GM21576 (cell line): Measurements from ENCODE around the gene MLLT3.
A peak's percentile ranks its signal among the peaks of the same experiment; 100 is the strongest.

Source experiments
- ATAC-seq: cut with Tn5 transposase; IDR thresholded peaks from one replicate; pipeline ENCODE4 v1.9.1; 2021; ENCODE audit warnings: mild to moderate bottlenecking, moderate library complexity; ENCODE audit not compliant: unreplicated experiment

Gene MLLT3

DNA sequence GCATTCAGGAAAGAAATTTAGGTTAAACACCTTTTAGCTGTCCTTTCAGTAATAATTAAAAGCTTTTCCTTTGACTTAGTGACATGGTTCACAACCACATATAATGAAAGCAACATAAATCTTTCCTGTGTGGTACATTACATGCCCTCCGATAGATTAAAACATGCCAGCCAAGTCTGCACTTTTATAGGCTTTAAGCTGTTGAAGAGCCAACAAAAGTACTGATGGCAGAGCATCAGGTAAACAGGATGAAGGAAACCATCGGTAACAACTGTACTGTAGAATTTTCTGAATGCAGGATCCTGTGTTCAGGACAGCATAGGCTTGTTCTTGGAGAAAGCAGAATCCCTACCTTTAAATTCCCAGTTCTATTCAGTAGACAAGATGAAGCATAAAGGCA is 226.6 kb downstream of the MLLT3 start:
- no peak for ATAC-seq

DNA sequence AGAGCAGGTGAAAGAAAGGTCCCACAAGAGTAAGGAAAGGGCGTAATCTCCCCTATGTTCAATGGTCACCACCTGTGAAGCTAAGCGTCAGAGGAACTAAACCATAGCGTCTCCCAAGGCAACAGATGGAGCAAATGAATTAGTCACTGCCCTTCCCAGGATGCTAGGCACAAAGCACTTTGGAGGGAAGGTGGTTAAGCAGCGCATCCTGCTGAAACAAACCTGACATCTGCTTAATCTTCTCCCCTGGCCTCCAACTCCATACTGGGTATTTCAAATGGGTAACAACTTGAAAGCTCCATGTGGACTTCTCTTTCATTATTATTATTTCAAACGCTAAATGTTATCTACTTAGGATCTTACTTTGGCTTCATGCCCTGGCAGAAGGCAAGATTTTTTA is 227.3 kb downstream of the MLLT3 start:
- no peak for ATAC-seq

DNA sequence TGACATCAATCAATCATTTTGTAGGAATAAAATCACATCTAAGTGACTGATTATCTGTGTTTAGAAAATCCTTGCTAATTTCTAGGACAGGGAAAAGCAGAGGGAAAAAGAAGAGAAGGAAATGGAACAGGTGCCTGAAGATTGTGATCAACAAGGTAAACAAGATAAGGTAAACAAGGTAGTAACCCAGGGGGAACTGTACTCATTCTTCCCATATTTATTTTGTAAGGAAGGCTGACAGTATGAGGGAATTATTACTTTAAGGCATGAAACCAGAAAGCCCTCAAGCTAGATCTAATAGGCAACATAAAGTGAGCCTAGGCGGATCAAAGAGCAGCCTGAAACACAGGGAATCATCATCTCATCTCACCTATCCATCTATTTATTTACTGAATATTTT is 231.1 kb downstream of the MLLT3 start:
- ATAC-seq: no peak

DNA sequence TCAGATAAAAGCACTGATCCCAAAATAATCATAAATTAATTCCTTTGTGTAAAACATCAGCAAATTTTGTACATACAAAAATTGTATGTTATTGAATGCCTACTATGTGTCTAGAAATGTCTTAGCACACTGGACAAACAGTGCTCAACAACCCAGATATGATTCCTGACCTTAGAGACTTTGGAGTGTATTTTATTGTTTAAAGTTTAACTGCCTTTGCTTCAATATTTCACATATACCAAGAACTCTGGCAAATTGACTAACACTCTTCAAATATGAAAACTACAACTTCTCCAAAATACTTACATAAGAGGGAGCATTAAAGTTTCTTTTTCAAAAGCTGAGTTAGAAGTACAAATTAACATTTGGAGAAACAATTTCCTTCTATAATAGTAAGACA is 231.9 kb downstream of the MLLT3 start:
- ATAC-seq: no peak

DNA sequence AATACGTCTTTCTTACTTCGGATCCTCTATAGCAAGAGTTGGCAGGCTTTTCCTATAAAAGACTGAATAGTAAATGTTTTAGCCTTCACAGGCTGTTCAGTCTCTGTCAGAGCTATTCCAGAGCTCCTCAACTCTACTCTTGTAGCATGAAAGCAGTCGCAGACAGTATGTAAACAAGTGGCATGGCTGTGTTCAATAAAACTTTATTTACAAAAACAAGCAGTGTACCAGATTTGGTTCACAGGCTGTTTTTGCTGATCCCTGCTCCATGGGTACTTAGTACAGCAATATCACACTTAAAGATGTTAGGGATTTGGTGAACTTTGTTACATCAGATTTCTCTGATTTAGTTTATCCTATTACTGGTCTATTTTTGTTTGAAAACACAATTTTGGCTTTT is 235.2 kb downstream of the MLLT3 start:
- ATAC-seq: no peak

DNA sequence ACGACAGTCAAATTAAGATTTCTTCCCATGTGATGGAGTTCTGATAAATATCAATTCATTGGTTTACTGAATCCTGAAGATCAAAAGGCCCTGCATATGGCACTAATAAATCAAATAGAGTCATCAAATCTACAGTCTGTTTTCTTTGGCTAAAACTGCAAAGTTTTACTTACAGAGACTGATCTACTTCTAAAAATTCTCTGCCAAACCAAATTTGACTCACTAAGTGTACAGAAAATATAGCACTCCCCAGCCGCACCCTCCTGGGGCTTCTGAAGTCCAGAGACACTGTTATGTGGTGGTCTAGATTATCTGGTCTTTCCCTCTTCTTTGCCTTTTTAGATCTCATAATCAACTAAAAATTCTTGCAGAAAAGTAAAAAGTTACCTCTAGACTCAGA is 237.7 kb downstream of the MLLT3 start:
- no peak for ATAC-seq

DNA sequence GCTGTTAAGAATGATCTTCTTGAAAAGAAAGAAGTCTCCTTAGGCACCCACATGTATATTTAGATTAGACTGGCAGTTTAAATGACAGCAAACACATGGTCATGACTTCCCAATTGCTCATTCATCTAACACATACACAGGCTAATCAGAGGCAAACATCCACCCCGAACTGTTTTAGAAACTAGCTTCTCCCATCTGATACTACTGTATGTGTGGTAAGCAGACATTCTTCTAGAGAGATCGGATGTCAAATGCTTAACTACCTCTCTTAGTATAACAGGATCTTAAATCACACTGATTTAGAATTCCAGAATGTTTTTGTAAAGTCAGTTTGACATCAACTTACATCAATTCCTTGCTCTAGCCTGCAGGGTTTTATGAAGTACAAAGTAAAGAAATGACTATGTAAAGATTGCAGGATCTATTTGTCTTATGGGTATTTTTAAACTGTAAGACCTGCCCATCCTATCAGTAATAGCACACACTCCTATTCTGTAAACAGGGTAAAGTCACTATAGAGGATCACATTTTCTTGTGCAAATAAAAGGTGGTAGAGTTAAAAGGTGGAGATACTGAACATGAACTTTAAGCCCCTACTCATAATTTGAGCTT is 239.7 kb downstream of the MLLT3 start:
- peak; percentile 53 for ATAC-seq

DNA sequence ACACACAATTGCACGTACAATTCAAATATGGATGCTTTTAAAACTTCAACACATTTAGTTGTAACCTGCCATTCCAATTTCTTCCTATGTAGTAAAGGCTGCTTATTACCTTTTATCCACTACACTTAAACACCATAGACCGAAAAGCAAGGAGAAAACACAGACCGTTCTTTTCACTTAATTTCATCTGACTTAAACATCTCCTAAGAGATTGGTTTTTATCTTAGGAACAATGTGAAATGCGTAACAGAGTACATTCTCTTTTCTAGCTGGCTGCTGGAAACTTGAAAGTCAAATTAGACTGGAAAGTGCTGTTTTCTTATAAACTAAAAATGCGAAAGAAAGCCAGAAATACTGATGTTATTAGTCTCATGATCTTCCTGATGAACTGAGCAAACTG is 241.8 kb downstream of the MLLT3 start:
- ATAC-seq: no peak

DNA sequence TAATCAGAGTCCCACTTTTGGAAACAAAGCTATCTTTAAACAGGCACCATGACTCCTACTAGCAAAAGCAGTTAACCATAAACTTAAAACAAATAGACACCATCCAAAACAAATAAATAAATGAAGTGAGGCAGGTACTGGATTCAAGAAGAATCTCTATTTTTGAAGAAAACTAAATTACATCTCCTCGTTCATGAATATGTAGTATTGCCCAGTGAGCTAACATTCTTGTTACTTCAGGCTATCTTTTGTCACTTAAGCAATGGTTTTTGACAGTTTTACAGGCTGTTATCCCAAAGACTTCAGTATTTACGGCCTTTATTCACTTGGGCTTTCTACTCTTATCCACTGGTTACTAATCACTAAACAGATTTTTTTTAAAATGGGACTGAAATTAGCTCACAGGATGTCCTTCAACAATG is 242.5 kb downstream of the MLLT3 start:
- no peak for ATAC-seq

DNA sequence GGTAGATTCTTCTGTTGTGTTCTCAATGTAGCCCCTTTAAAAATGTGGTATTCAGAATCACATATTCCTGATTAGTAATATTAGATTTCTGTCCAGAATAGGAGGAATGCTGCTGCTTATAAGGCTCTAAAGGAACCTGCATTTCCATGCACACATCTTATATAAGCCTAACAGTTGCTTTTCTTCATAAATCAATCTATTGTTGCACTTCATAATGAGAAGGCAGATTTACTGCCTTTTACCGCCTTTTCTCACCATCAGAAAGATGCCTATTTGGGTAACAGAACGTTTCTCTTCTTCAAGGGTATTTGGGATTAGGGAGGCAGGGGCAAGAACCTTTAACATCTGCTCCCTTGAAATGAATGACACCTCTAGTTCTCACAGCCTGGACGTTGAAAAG is 243.4 kb downstream of the MLLT3 start:
- no peak for ATAC-seq

DNA sequence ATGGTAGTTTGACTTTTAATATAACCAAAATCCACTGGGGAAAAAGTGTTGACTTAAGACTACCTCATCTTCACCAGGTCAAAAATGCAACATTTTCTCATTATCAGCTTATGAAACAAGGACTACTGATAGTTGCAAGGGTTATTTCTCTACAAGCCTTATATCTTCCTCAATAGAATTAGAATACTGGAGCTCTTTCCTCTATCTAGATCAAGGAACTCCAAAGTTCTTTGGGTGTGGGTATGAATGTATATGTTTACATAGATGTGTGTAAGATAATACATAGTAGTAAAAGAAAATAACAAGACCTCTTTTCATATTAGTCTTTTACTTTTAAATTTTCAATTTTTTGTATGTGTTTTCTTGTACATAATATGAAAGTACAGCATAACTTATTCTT is 244.5 kb downstream of the MLLT3 start:
- ATAC-seq: no peak

DNA sequence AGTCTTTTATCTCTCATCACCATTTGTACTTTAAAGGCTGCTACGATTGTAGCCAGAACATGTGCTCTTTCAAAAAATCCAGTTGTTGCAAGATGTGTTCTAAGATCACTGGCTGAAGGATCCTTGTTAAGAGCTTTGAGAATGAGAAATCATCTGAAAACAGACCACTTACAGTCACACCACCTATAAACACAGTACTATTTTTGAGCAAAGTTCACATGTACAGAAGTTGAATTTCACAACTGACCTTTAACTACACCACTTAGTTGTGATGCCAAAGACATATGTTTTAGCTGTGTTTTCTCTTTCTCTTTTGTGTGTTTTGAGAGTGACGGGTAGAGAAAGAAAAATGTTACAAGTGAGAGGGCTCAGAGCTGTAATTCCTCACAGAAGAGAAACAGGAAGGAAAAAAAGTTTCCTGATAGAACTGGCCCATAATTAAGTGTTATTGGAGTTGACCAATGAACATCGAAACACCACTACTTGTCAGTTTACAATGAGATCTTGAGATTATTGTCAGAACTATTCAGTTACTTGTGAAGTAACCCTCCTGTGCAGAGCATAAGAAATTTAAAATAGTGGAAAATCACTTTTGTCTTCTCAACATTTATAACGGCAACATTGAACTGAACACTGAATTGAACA is 245.4 kb downstream of the MLLT3 start:
- ATAC-seq: no peak

DNA sequence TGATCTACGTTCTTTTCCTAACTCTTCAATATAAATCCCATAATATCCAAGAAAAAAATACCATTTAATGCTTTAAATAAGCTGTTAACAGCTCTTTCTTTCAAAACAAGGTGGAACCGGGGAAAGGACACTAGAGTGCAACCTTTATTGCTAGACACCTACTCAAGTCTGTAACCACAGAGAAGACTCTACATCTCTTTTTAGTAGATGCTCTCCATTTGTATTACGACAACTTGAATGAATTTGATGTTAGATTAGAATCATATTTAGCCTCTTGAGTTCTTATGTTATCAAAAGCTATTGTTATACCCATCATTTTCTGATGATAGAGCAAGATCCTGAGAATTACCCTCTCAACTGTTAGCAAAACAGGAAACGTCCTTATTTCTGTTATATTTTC is 246.3 kb downstream of the MLLT3 start:
- no peak for ATAC-seq

DNA sequence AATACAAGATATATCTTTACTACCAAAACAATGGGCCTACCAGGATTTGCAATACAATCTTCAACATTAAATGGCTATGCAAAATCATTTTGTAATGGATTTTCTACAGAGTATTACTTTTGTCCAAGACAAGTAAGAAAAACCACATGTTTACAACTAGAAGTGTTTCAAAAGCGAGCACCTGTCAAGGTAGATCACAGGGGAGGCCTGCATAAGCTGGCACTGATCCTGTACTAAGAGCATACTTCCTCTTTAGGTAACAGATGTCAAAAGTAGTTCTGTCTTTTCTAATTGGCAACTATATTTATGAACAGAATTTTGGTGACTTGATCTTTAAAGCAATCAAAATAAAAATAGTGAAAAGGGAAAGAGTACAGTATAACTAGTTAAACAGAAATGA is 249.0 kb downstream of the MLLT3 start:
- no peak for ATAC-seq

DNA sequence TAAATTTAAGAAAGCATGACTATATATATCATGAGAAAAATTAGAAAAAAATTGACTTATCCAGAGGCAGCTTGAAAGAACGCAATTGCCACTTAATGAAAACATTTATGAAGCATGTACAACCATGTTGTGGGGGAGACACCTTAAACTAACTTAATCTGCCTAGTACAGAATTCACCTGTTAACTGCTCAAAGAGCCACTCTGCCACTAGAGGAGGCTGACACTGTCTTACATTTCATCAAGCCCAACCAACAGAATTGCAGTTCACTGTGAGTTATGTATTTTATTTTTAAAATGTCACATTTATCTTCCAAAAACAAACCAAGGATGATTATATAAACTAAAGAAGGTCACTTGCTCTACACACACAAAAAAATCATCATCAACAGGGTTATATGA is 252.9 kb downstream of the MLLT3 start:
- ATAC-seq: no peak

DNA sequence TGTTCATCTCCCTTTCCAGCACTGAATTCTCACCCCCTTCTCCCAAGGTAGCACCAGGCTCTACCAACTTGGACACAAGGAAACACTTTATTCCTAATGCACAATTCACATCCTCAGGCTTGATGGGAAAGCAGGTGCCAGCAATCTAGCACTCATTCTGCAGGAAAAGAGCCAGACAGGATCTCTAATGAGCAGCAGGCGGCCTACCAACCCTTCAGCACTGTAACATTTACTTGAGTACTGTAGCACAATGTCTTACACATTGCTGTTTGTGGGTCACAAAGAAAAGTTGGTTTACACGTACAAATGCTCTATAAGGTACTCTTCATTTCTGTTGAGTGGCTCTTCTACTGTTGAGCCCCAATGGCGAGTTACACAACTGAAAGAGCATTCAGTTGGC is 254.4 kb downstream of the MLLT3 start:
- ATAC-seq: no peak

DNA sequence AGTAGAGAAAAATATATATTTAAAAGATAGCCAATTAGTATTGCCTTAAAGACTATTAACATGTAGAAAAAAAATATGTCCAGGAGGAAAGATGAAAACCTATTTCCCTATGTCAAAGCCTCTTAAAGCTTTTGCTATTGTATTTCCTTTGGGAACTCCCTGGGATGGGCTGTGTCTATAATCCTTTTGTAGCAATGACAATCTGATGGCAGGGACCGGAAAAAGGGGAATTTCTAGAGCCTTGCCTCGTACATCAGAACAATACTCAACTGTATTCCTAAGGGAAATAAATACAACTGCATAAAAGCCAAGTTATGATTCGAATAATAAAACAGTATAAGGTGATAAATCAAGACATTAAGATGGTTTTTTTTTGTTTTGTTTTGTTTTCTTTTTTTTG is 257.3 kb downstream of the MLLT3 start:
- ATAC-seq: no peak

DNA sequence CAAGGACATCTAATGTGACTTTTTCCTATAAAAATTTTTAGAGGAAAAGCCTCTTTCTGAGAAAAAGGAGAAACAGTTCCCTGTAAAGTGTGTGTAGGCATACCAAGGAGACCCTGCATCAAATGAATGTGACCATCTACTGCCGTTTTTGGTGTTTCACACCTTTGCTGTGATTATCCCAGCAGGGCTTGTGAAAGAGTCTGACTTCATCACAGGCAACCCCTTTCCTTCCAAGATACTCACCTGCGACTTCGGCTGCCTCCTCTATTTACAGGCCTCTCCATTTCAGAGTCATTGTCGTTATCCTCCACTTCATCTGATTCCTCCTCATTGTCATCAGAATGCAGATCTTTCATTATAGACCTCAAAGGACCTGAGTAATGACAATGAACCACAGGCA is 259.1 kb downstream of the MLLT3 start:
- no peak for ATAC-seq

DNA sequence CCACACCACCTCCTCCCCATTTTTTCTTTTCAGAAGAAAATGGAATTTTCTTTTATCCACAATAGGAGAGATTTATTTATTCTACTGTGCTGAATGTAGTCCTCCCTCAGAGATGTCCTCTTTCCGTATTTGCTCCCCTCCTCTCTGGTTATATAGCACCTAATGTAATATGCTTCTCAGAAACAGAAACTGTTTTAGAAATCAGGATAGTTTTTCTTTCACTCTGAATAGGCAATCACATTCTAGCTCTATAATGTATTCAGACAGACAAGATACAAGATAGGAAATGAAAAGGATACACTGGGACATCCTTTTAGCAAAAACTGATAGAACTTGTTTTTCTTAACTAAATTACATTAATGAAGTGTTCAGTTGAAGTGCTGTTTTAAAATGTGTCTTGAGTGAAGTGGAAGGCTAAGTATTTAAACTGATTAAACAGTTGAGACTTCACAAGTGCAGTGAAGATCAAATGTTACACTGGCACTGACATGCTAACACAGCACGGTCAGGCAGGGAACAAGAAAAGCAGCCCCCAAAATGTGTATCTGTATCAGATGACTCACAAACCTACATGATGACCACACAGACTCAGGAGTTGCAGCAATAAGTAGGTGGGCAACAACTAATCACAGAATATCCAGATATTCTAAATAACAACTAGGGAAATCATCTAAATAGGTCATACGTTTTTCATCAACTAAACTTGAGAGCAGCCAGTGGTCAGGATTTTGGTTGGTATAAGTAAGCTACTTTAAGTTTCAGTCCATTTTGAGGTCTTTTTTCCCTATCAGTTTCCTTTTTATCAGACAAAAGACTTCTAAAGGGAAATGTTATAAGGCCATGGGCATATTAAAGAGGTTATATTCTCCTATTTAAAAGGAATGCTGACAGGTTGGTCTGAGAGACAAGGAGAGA is 260.4 kb downstream of the MLLT3 start:
- peak; percentile 69 for ATAC-seq

DNA sequence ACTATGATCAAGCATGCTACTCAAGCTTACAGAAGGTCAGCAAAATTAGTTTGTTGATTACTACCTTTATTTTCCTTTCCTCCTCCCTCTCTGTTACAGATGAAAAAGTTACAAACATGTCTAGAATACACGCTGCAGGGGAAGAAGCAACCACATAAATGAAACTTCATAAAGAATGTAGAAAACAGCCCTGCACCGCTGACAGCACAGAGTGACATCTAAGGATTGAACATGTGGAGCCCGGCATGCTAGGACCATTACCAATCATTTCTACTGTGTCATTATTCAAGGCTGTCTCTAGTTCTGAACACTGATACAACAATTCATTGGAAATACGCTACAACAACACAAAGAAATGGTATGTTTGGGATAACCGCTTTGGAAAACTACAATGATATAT is 261.1 kb downstream of the MLLT3 start:
- ATAC-seq: no peak

DNA sequence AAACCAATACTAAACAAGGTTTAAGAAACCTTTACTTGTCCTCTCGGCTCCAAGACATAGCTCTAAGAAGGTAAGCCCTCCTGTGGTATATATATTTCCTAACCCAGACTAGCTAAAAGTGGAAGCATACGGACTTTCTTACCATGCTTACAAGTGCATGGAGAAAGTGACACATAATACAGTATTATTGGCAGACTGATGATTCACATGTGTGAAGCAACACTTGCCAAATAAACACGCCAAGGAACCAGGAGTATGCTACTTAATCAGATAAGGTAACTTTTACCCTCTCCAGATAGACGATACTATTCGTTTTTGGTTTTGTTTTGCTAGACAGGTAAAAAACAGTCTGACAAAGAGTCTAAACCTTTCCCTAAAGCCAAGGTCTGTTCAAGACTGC is 264.1 kb downstream of the MLLT3 start:
- ATAC-seq: no peak

DNA sequence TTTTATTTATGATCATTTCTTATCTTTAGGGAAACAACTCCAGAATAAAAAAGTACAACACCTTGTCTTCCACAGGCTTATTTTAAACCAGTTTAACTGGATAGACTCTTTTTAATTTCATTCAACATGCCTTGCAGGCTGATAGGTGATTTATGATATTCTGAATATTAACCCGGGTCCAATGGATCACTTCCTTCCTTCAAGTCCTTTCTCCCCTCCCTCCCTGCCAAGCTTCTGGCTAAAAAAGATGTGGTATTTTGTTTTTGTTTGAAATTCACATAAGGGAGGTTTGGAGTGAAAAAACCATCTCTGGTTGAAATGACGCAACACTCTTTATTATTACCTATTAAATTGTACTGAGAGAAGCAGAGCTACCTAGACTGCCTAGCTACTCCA is 265.3 kb downstream of the MLLT3 start:
- no peak for ATAC-seq
